ENCODE measurements around the gene RND1.

- TF ChIP-seq POLR2A (IDR thresholded peaks at IDR 0.05) = no peak
- no peak for TF ChIP-seq POLR2AphosphoS5 (IDR thresholded peaks at IDR 0.05)
- TF ChIP-seq CTCF (IDR thresholded peaks at IDR 0.05) = no peak
- TF ChIP-seq EP300 (IDR thresholded peaks at IDR 0.05; ENCODE audit: low read depth) = no peak
Measured at GRCh38 chr12:48910196-48910595, 44.5 kb upstream of the RND1 start.
